ENCODE measurements around the gene MACROD2. TPM values are rescaled to one million over a fixed set of nuclear protein-coding genes. Genes with fewer than 3 reads are reported as not detected.

Gene MACROD2
- total RNA-seq, 4 donors from 2014 or later: 4.0 to 14.1 (median 10.4) TPM

DNA sequence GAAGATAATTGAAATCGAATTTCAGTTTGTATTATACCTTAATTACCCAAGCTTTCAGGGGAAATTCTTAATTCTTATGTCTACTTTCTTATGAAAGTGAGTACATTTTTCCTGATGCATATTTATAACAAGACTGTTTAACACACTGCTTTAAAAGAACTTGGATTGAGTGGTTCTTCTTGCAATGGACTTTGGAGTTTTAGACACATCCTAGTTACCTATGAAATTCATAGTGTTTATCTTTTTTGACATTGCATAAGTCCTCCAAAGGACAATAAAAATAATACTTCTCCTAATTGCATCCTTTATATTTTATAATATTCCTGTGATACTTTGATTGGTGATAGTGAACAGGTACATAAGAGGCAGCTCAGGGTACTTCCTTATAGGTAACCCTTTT lies 737.7 kb downstream of the MACROD2 start:
- no peaks in the 10 kb centered on the region for H3K27me3 ChIP-seq
- WGBS, 2 donors: 85 to 88% methylated on average over 1 of the region's 1 CpG
- no peak overlapping the region for H3K4me3 ChIP-seq
- TF ChIP-seq, protein P1, sequence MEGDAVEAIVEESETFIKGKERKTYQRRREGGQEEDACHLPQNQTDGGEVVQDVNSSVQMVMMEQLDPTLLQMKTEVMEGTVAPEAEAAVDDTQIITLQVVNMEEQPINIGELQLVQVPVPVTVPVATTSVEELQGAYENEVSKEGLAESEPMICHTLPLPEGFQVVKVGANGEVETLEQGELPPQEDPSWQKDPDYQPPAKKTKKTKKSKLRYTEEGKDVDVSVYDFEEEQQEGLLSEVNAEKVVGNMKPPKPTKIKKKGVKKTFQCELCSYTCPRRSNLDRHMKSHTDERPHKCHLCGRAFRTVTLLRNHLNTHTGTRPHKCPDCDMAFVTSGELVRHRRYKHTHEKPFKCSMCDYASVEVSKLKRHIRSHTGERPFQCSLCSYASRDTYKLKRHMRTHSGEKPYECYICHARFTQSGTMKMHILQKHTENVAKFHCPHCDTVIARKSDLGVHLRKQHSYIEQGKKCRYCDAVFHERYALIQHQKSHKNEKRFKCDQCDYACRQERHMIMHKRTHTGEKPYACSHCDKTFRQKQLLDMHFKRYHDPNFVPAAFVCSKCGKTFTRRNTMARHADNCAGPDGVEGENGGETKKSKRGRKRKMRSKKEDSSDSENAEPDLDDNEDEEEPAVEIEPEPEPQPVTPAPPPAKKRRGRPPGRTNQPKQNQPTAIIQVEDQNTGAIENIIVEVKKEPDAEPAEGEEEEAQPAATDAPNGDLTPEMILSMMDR (IDR thresholded peaks at IDR 0.05): no peak
- TF ChIP-seq POLR2A (IDR thresholded peaks at IDR 0.05) (no peak), EP300 (IDR thresholded peaks at IDR 0.05) (no peak)
- H3K9me3 ChIP-seq: peaks cover 0 to 3% (median 2%) of the 10 kb centered on the region in 4 donors
- no peak overlapping the region for H3K27ac ChIP-seq
- no peak for DNase-seq (ENCODE audit: low spot score in 2 of 2)
- H3K4me1 ChIP-seq: no peaks in the 10 kb centered on the region
- H3K36me3 ChIP-seq: no peaks in the 10 kb centered on the region

DNA sequence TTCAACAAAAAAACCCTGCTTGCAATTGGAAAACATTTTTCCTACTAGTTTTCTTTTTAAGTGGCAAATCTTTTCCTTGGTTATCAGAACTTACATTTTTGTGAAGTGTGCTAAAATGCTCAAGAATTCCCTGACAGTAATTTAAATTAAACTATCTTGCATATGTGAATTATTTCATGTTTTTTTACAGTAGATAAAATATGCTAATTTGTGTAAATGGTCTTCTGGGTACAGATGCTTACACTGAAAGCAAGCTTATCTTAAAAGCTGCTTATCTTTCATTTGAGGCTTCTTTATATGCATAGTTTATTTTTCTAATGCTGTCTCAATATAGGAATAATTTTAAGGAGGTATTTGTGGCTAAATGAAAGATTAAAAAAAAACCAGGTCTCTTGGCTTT lies 745.1 kb downstream of the MACROD2 start:
- H3K4me3 ChIP-seq: no peak overlapping the region
- DNase-seq (ENCODE audit: low spot score in 2 of 2): no peak
- H3K27ac ChIP-seq: no peak overlapping the region
- no peaks in the 10 kb centered on the region for H3K36me3 ChIP-seq
- H3K4me1 ChIP-seq: no peaks in the 10 kb centered on the region
- H3K9me3 ChIP-seq: peaks cover 0 to under 1% (median 0%) of the 10 kb centered on the region in 4 donors
- H3K27me3 ChIP-seq: no peaks in the 10 kb centered on the region
- TF ChIP-seq, protein P1 (IDR thresholded peaks at IDR 0.05): no peak
- no peak for TF ChIP-seq POLR2A (IDR thresholded peaks at IDR 0.05)
- no peak for TF ChIP-seq EP300 (IDR thresholded peaks at IDR 0.05)

DNA sequence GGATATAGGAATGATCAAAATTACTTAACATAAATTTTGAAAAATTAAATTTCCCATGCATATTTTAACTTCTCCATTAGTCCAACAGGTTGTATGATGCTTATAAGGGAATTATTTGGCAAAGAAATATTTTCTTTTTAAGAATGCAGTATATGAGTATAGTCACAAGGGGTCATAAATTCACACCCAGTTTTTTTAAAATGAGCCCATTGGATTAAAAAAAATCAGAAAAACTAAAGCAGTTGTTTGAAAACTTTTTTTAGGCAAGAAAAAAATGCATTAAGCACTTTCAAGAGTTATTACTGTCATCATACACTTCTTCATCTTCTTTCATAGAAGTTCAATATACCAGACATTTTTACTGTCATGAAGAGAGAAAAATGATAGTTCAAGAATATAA lies 746.3 kb downstream of the MACROD2 start:
- Histone ChIP-seq H3K36me3 (no peaks in the 10 kb centered on the region), H3K27ac (no peak overlapping the region), H3K4me1 (no peaks in the 10 kb centered on the region), H3K4me3 (no peak overlapping the region), H3K27me3 (no peaks in the 10 kb centered on the region), H3K9me3 (no peaks in the 10 kb centered on the region)
- TF ChIP-seq EP300 (IDR thresholded peaks at IDR 0.05) (no peak), POLR2A (IDR thresholded peaks at IDR 0.05) (no peak)
- TF ChIP-seq, protein P1 (IDR thresholded peaks at IDR 0.05): no peak
- no peak for DNase-seq (ENCODE audit: low spot score in 2 of 2)

DNA sequence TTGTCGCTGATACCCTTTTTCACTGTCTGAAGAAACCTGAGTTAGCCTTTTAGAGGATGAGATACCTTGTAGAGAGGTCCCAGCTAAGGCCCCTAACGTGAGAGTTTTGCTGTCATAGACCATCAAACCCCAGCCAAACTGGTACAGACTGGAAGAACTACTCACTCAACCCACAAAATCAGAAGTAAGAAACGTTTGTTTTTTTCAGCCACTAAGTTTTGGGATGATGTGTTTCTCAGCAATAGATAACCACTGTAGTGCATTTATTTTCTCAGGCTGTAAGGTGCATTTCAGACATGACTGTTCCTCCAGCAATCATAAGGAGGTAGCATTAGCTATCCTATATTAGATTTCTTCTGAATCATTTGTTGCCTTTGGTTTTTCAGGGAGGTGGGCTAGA lies 749.4 kb downstream of the MACROD2 start:
- no peaks in the 10 kb centered on the region for H3K36me3 ChIP-seq
- H3K4me3 ChIP-seq: no peak overlapping the region
- 64 to 65% methylated on average over 3 of the region's 3 CpGs for WGBS, 2 donors
- no peaks in the 10 kb centered on the region for H3K4me1 ChIP-seq
- H3K27me3 ChIP-seq: no peaks in the 10 kb centered on the region
- H3K9me3 ChIP-seq: no peaks in the 10 kb centered on the region
- DNase-seq (ENCODE audit: low spot score in 2 of 2): no peak
- no peak for TF ChIP-seq POLR2A (IDR thresholded peaks at IDR 0.05)
- TF ChIP-seq EP300 (IDR thresholded peaks at IDR 0.05): no peak
- TF ChIP-seq, protein P1 (IDR thresholded peaks at IDR 0.05): no peak
- H3K27ac ChIP-seq: no peak overlapping the region

DNA sequence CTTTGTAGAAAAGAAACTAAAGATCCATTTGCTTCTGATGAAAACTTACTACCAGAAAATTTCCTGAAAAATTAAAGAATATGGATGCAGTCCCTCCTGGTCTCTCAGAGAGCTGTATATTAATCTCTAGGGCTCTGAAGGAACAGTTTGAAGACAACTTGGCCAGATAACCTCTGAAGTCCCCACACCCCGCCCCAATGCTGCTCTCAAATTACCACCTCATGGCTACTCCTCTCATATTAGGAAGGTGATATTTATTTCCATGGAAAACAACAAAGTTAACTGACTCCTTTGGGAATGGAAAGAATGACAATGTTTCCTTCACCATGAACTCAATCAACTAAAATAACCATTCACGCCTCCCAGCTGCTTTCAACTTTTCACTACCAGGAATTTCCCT lies 750.5 kb downstream of the MACROD2 start:
- TF ChIP-seq EP300 (IDR thresholded peaks at IDR 0.05): no peak
- TF ChIP-seq, protein P1 (IDR thresholded peaks at IDR 0.05): no peak
- TF ChIP-seq POLR2A (IDR thresholded peaks at IDR 0.05): no peak
- no peak for DNase-seq (ENCODE audit: low spot score in 2 of 2)
- Histone ChIP-seq H3K27ac (no peak overlapping the region), H3K9me3 (no peaks in the 10 kb centered on the region), H3K27me3 (no peaks in the 10 kb centered on the region), H3K4me3 (no peak overlapping the region), H3K36me3 (no peaks in the 10 kb centered on the region), H3K4me1 (no peaks in the 10 kb centered on the region)
- 85 to 92% methylated on average over 2 of the region's 2 CpGs for WGBS, 2 donors

Measured in tibial nerve (tissue), 4 donors.